OCI-LY7 (cell line): ENCODE results near the gene YY1. TPM values are rescaled to one million over a fixed set of nuclear protein-coding genes. Genes with fewer than 3 reads are reported as not detected.

ENCODE experiments used
- BruUV-seq: library from RNA; stranded (reverse); fragments of 400-500 nt; replicated peaks from 2 replicates; lab custom pipeline; 2021; lab: Mats Ljungman, UMichigan
- CTCF ChIA-PET: fragments of 300-600 bp; sonication (Branson Sonifier 250); formaldehyde crosslinking; loops from one replicate; lab custom pipeline; 2022; ENCODE audit warnings: antibody characterized with exemption; ENCODE audit not compliant: unreplicated experiment; lab: Charles Lee
- POLR2A ChIA-PET: fragments of 300-600 bp; sonication (Branson Sonifier 250); formaldehyde crosslinking; loops from one replicate; lab custom pipeline; 2022; ENCODE audit warnings: antibody characterized with exemption; lab: Charles Lee
- DNase-seq: peaks from one replicate; pipeline ENCODE4 v3.0.0-alpha.2; 2015; ENCODE audit warnings: low spot score
- H2AFZ ChIP-seq: fragments of 200-600 bp; sonication (generic), shearing (Covaris generic); 2 replicates; pipeline ENCODE4 v1.6.1; 2014; ENCODE audit warnings: mild to moderate bottlenecking, antibody characterized with exemption, low read length, moderate library complexity
- H3K27ac ChIP-seq: fragments of 200-600 bp; sonication (generic); 2 replicates; pipeline ENCODE4 v1.5.1; 2014; ENCODE audit warnings: mixed run types, low read depth, mild to moderate bottlenecking, moderate library complexity, low read length, inconsistent platforms; ENCODE audit not compliant: poor library complexity, severe bottlenecking
- H3K36me3 ChIP-seq: fragments of 200-600 bp; sonication (generic); 2 replicates; pipeline ENCODE4 v1.6.1; 2014; ENCODE audit warnings: mild to moderate bottlenecking, antibody characterized with exemption, low read length, moderate library complexity, mixed read lengths; ENCODE audit not compliant: insufficient read depth
- H3K4me1 ChIP-seq: fragments of 200-600 bp; sonication (generic); 2 replicates; pipeline ENCODE4 v1.5.1; 2014; ENCODE audit warnings: mild to moderate bottlenecking, low read length; ENCODE audit not compliant: insufficient read depth, poor library complexity, severe bottlenecking
- H3K4me2 ChIP-seq: fragments of 200-600 bp; sonication (generic); 2 replicates; pipeline ENCODE4 v1.6.1; 2014; ENCODE audit warnings: mild to moderate bottlenecking, low read length
- H3K4me3 ChIP-seq: fragments of 200-600 bp; sonication (generic); 2 replicates; pipeline ENCODE4 v1.5.1; 2014; ENCODE audit warnings: mild to moderate bottlenecking, low read depth, low read length; ENCODE audit not compliant: poor library complexity, severe bottlenecking
- H3K79me2 ChIP-seq: fragments of 200-600 bp; sonication (generic); 2 replicates; pipeline ENCODE4 v1.6.1; 2016; ENCODE audit warnings: low read depth, mild to moderate bottlenecking, low read length, moderate library complexity, mixed read lengths; ENCODE audit not compliant: insufficient read depth
- H3K9me2 ChIP-seq: fragments of 200-600 bp; sonication (generic); 2 replicates; pipeline ENCODE4 v1.6.1; 2016; ENCODE audit warnings: mild to moderate bottlenecking, low read length, mixed read lengths; ENCODE audit not compliant: insufficient read depth
- H3K9me3 ChIP-seq: fragments of 200-600 bp; sonication (generic); 2 replicates; pipeline ENCODE4 v1.6.1; 2014; ENCODE audit warnings: mild to moderate bottlenecking, mixed run types, low read length, mixed read lengths
- H4K20me1 ChIP-seq: fragments of 200-600 bp; sonication (generic); 2 replicates; pipeline ENCODE4 v1.6.1; 2014; ENCODE audit warnings: mild to moderate bottlenecking, antibody characterized with exemption, low read length, moderate library complexity, mixed read lengths; ENCODE audit not compliant: insufficient read depth
- CTCF ChIP-seq: fragments of 200-600 bp; sonication (generic); conservative IDR thresholded peaks from 2 replicates; pipeline ENCODE4 v1.5.1; 2014; ENCODE audit warnings: mild to moderate bottlenecking, antibody characterized with exemption, low read length, moderate library complexity, mixed read lengths
- EZH2phosphoT487 ChIP-seq: fragments of 200-600 bp; sonication (generic); IDR thresholded peaks from 2 replicates; pipeline ENCODE4 v1.6.1; 2018; ENCODE audit warnings: low read depth, borderline replicate concordance, mild to moderate bottlenecking, mixed run types, antibody characterized with exemption, low read length, moderate library complexity, mixed read lengths
- intact Hi-C: fragments of 100-400 bp; cut with micrococcal nuclease; formaldehyde crosslinking; loops from one replicate; pipeline ENCODE4 v1.10.0; 2022; ENCODE audit not compliant: unreplicated experiment
- total RNA-seq, 2 experiments: library from RNA; depleted of rRNA in 1 of 2; stranded (reverse); fragments of >200 nt in 1 of 2; shearing (Covaris generic) in 1 of 2; gene quantifications; 2 replicates each; pipeline ENCODE4 v1.2.3, GENCODE V29; 2014 to 2022

The YY1 gene
- total RNA-seq, 2 experiments from 2014 or later = 59.9 to 140 TPM

GRCh38 chr14:100263141-100263540 is 24.2 kb downstream of the YY1 start:
- Histone ChIP-seq H3K36me3 (peaks cover 71% of the 10 kb centered on the region), H3K4me2 (no peak overlapping the region), H4K20me1 (peaks cover 32% of the 10 kb centered on the region; the same call in 1 of the 2 replicates), H3K9me3 (no peaks in the 10 kb centered on the region), H3K4me1 (peaks cover 51% of the 10 kb centered on the region), H3K9me2 (no peaks in the 10 kb centered on the region), H2AFZ (no peak overlapping the region), H3K4me3 (no peak overlapping the region), H3K79me2 (peaks cover 99% of the 10 kb centered on the region), H3K27ac (no peak overlapping the region)
- no peak for TF ChIP-seq CTCF
- no peak for TF ChIP-seq EZH2phosphoT487
- no TSS peak for BruUV-seq
- no peak for DNase-seq
- ChIA-PET CTCF (no interaction called here), POLR2A (interaction anchor here (0.7 to 1.3 kb wide), 4 partner anchors 10 to 20 kb away, joined by 3 to 4 read pairs (median 4); no protein-coding TSS in a partner anchor)
- intact Hi-C loops = no loop called here

DNA sequence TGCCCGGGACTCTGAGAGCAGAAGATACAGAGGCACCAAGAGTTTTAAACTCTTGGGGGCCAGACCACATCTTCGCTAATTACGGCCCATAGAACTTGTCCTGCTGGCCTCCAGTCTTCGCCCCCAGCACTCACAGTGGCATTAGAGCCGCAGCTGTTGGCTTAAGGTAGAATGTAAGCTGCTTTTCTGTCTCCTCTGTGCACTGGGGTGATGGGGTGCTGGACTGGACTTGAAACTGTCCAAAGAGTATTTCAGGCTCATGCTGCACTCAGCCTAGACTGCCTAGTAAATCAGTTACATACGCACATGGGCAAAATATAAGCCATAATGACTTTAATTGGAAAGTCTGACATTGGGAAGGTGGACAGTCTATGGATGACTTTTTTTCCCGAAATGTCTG is 29.0 kb downstream of the YY1 start:
- Histone ChIP-seq H3K36me3 (peaks cover 85% of the 10 kb centered on the region), H3K27ac (no peak overlapping the region), H4K20me1 (peaks cover 38% of the 10 kb centered on the region; the same call in 1 of the 2 replicates), H3K4me2 (no peak overlapping the region), H3K4me3 (no peak overlapping the region), H3K4me1 (peaks cover 10% of the 10 kb centered on the region), H3K9me2 (no peaks in the 10 kb centered on the region), H2AFZ (no peak overlapping the region), H3K79me2 (peaks cover 94% of the 10 kb centered on the region), H3K9me3 (no peaks in the 10 kb centered on the region)
- no peak for TF ChIP-seq EZH2phosphoT487
- no peak for TF ChIP-seq CTCF
- ChIA-PET CTCF (no interaction called here), POLR2A (interaction anchor here (1.3 kb wide), 1 partner anchor 10 kb away, joined by 5 read pairs; no protein-coding TSS in a partner anchor)
- intact Hi-C loops = no loop called here
- no peak for DNase-seq
- no TSS peak for BruUV-seq

GRCh38 chr14:100268591-100269207 is 29.8 kb downstream of the YY1 start:
- ChIA-PET POLR2A (interaction anchor here (0.6 to 1.0 kb wide), 2 partner anchors 106 to 208 kb away, joined by 3 read pairs; a partner anchor contains a TSS), CTCF (no interaction called here)
- peaks cover 33% of the 10 kb centered on the region; the same call in 1 of the 2 replicates for H4K20me1 ChIP-seq
- H3K4me2 ChIP-seq = no peak overlapping the region
- H3K4me1 ChIP-seq = peaks cover 6% of the 10 kb centered on the region
- H3K9me2 ChIP-seq = no peaks in the 10 kb centered on the region
- H3K79me2 ChIP-seq = peaks cover 94% of the 10 kb centered on the region
- H2AFZ ChIP-seq = no peak overlapping the region
- no peak overlapping the region for H3K27ac ChIP-seq
- H3K4me3 ChIP-seq = no peak overlapping the region
- H3K36me3 ChIP-seq = peaks cover 83% of the 10 kb centered on the region
- no TSS peak for BruUV-seq
- no peak for TF ChIP-seq EZH2phosphoT487
- TF ChIP-seq CTCF = no peak
- H3K9me3 ChIP-seq = no peaks in the 10 kb centered on the region
- DNase-seq = no peak
- intact Hi-C loops = no loop called here
